ENCODE data around the gene CDC42BPA. TPM values are rescaled to one million over a fixed set of nuclear protein-coding genes. Genes with fewer than 3 reads are reported as not detected.

Gene CDC42BPA, protein sequence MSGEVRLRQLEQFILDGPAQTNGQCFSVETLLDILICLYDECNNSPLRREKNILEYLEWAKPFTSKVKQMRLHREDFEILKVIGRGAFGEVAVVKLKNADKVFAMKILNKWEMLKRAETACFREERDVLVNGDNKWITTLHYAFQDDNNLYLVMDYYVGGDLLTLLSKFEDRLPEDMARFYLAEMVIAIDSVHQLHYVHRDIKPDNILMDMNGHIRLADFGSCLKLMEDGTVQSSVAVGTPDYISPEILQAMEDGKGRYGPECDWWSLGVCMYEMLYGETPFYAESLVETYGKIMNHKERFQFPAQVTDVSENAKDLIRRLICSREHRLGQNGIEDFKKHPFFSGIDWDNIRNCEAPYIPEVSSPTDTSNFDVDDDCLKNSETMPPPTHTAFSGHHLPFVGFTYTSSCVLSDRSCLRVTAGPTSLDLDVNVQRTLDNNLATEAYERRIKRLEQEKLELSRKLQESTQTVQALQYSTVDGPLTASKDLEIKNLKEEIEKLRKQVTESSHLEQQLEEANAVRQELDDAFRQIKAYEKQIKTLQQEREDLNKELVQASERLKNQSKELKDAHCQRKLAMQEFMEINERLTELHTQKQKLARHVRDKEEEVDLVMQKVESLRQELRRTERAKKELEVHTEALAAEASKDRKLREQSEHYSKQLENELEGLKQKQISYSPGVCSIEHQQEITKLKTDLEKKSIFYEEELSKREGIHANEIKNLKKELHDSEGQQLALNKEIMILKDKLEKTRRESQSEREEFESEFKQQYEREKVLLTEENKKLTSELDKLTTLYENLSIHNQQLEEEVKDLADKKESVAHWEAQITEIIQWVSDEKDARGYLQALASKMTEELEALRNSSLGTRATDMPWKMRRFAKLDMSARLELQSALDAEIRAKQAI (N-terminal part only)
- total RNA-seq (2016; rRNA removed; fragmentation: Illumina TruSeq; extraction: Trizol): 15.4 and 16.0 TPM in 2 replicates
- total RNA-seq (2016; cell fraction: cytosol; rRNA removed; fragmentation: Illumina TruSeq; extraction: Trizol; ENCODE audit: low read depth): 14.9 and 18.1 TPM in 2 replicates
- 13.8 and 15.4 TPM in 2 replicates for total RNA-seq (2016; cell fraction: insoluble cytoplasmic fraction; rRNA removed; fragmentation: Illumina TruSeq; extraction: Trizol)
- 11.4 and 14.7 TPM in 2 replicates for total RNA-seq (2016; cell fraction: membrane; rRNA removed; fragmentation: Illumina TruSeq; extraction: Trizol)
- 31.5 and 36.1 TPM in 2 replicates for total RNA-seq (2016; cell fraction: nucleus; rRNA removed; fragmentation: Illumina TruSeq; extraction: Trizol)
- 6.5 and 7.4 TPM in 2 replicates for polyA plus RNA-seq (2011; rRNA removed)
- 3.2 and 5.4 TPM in 2 replicates for polyA plus RNA-seq (2011; cell fraction: cytosol; rRNA removed)
- polyA plus RNA-seq (2011; cell fraction: nucleus; rRNA removed): 7.2 and 9.9 TPM in 2 replicates
- polyA plus RNA-seq (2012): 9.5 and 12.2 TPM in 2 replicates
- 0.61 and 0.69 TPM in 2 replicates for polyA plus RNA-seq (2016; cell fraction: cytosol; fragmentation: Illumina TruSeq; extraction: Trizol; ENCODE audit: low read depth)
- 7.5 and 8.2 TPM in 2 replicates for polyA plus RNA-seq (2016; cell fraction: insoluble cytoplasmic fraction; fragmentation: Illumina TruSeq; extraction: Trizol; ENCODE audit: low read depth)
- polyA plus RNA-seq (2016; cell fraction: membrane; fragmentation: Illumina TruSeq; extraction: Trizol; ENCODE audit: low read depth): 1.8 and 2.2 TPM in 2 replicates
- 8.1 and 9.4 TPM in 2 replicates for polyA plus RNA-seq (2016; cell fraction: nucleus; fragmentation: Illumina TruSeq; extraction: Trizol; ENCODE audit: insufficient read depth, low read depth)
- polyA minus RNA-seq (2011; rRNA and poly(A)+ RNA removed; ENCODE audit: low replicate concordance): 17.7 and 19.2 TPM in 2 replicates
- 12.0 and 17.0 TPM in 2 replicates for polyA minus RNA-seq (2011; cell fraction: cytosol; rRNA and poly(A)+ RNA removed)
- polyA minus RNA-seq (2011; cell fraction: nucleus; rRNA and poly(A)+ RNA removed): 119 and 124 TPM in 2 replicates
- Bru-seq, nascent RNA: percentile 77 among the genes with signal in this experiment
- percentile 72 among the genes with signal in this experiment for BruChase-seq, experiment 1, labeled RNA remaining after a 6-hour chase
- percentile 76 among the genes with signal in this experiment for BruChase-seq, experiment 2, labeled RNA remaining after a 2-hour chase
- long read RNA-seq, experiment 1, partial matches to known transcripts: 8 of 10 reads
- long read RNA-seq, experiment 1, other reads (novel, unspliced or antisense): 2 of 10 reads
- long read RNA-seq, experiment 2, full-length matches to known transcripts: 3 of 39 reads
- long read RNA-seq, experiment 2, partial matches to known transcripts: 1 of 39 reads
- long read RNA-seq, experiment 2, other reads (novel, unspliced or antisense): 35 of 39 reads

DNA sequence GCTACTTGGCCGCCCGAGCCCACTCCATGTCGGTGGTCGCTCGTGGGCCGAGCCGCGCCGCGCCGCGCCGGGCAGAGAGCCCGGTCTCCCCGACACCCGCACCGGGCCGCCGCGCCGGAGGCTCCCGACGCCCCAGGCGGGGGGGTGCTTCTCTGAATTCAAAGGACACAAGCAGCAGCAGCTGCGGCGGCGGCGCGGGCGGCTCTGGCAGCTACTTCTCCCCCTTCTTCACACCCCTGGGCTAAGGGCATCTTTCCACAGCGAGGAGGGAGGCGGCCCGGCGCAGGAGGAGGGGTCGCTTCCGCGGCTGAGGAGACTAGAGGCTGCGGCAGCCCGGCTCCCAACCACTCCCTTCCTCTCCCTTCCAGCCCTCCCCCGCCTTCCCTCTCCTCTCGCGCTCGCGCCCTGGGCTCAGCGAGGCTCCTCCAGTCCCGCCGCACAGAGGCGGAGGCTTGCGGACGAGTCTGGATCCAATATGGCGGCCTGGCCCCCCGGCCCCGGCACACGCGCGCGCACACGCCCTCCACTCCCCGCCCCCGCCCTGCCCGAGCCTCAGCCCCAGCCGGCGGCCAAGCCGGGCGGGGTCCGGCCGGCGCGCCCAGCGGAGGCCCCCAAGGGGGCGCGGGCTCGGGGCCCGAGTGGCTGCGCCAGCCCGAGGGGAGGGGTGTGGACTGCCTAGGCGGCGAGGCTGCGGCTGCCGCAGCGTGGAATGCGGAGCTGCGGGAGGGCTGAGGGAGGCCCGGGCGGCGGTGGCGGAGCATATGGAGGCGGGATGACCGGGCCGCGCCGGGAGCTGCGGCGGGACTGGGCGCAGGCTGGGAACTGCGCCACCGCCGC is at the start of gene CDC42BPA:
TSS of gene CDC42BPA (minus strand) at position 477 of the 837 bp plus-strand sequence. CDS start 1,310 bp downstream, outside the sequence.
- Histone ChIP-seq H3K4me3 (replicated peaks in 1 of 3; ENCODE audit: insufficient read depth in 1 of 3, low read depth in 2 of 3, low read length in 3 of 3) (peak within 1 kb of the TSS; percentile 89 to 96 (median 91)), H3K4me2 (ENCODE audit: low read depth, low read length) (peak within 1 kb of the TSS; percentile 91), H4K20me1 (ENCODE audit: insufficient read depth, low read length) (peaks cover 16% of the 10 kb centered on the region), H3K9ac (ENCODE audit: insufficient read depth, low read depth, low read length) (peak within 1 kb of the TSS; percentile 83), H3K27ac (ENCODE audit: extremely low read length, insufficient read depth, low read length) (peak within 1 kb of the TSS; percentile 78), H3K36me3 (replicated peaks in 1 of 2; ENCODE audit: control insufficient read depth in 1 of 2, insufficient read depth in 2 of 2, low read length in 2 of 2) (no peaks in the 10 kb centered on the region), H3K9me3 (ENCODE audit: low read length) (no peaks in the 10 kb centered on the region), H3K79me2 (ENCODE audit: insufficient read depth, low read length) (peaks cover 44% of the 10 kb centered on the region), H2AFZ (ENCODE audit: low read length) (peak within 1 kb of the TSS; percentile 35), H3K27me3 (ENCODE audit: control insufficient read depth in 1 of 2, insufficient read depth in 2 of 2, low read length in 2 of 2) (peaks cover 0 to 17% of the 10 kb centered on the region in 2 experiments; a peak in 3 of 5 replicates), H3K4me1 (ENCODE audit: insufficient read depth, low read length) (peaks cover 9% of the 10 kb centered on the region)
- intact Hi-C loops (cut with micrococcal nuclease; ENCODE audit: unreplicated experiment): loop anchor here (5.0 to 10.0 kb wide), 2 partner anchors 119 to 153 kb away; no protein-coding TSS in a partner anchor
- no TSS peak for BruUV-seq (replicated peaks)
- 0% methylated on average over 1 of the region's 98 CpGs for WGBS (ENCODE audit: low lambda C conversion rate)
- POLR2A ChIA-PET: interaction anchor here (1.0 to 1.8 kb wide), 3 partner anchors 11 to 75 kb away, joined by 3 to 9 read pairs (median 8); no protein-coding TSS in a partner anchor
- ATAC-seq (peak; percentile 85), FAIRE-seq (no peak), DNase-seq (ENCODE audit: low spot score) (peak; percentile 46)
- CTCF ChIA-PET (ENCODE audit: low intra/inter-chr PET ratio, low total read pairs): interaction anchor here (2.3 kb wide), 1 partner anchor 83 kb away, joined by 5 read pairs; no protein-coding TSS in a partner anchor
- in situ Hi-C loops (cut with HindIII; ENCODE audit: extremely low pct_ligation_motif_present, low pct_unique_long_range_greater_than_20kb): loop anchor here (5.0 kb wide), 1 partner anchor 119 kb away; no protein-coding TSS in a partner anchor
- TF ChIP-seq YY1 (IDR thresholded peaks at IDR 0.05; ENCODE audit: insufficient read depth, insufficient replicate concordance, low read depth, low read length) (peak; percentile 91), MTA1 (CRISPR knock-in tag; IDR thresholded peaks at IDR 0.05; ENCODE audit: borderline replicate concordance) (peak; percentile 18; the same call in 1 of the 2 replicates), KLF6 (CRISPR knock-in tag; IDR thresholded peaks at IDR 0.05) (0 out of 2 replicates have a peak, but pooled peaks have one; percentile 22), KDM1A (CRISPR knock-in tag; IDR thresholded peaks at IDR 0.05) (no peak), KDM2A (CRISPR knock-in tag; IDR thresholded peaks at IDR 0.05; ENCODE audit: borderline replicate concordance, low read depth) (peak; percentile 16; the same call in 1 of the 2 replicates), SSRP1 (CRISPR knock-in tag; IDR thresholded peaks at IDR 0.05) (no peak), NCOR1 (IDR thresholded peaks at IDR 0.05; ENCODE audit: borderline replicate concordance, low read length) (no peak), ZNF30 (CRISPR knock-in tag; IDR thresholded peaks at IDR 0.05) (no peak), PHF21A (CRISPR knock-in tag; IDR thresholded peaks at IDR 0.05) (no peak), ZFX (CRISPR knock-in tag; IDR thresholded peaks at IDR 0.05; ENCODE audit: low read depth) (peak; percentile 78), NCOA5 (CRISPR knock-in tag; IDR thresholded peaks at IDR 0.05) (no peak), HMG20A (CRISPR knock-in tag; IDR thresholded peaks at IDR 0.05; ENCODE audit: borderline replicate concordance) (no peak), ZNF441 (CRISPR knock-in tag; IDR thresholded peaks at IDR 0.05; ENCODE audit: borderline replicate concordance) (no peak)
- TF ChIP-seq, protein P1, sequence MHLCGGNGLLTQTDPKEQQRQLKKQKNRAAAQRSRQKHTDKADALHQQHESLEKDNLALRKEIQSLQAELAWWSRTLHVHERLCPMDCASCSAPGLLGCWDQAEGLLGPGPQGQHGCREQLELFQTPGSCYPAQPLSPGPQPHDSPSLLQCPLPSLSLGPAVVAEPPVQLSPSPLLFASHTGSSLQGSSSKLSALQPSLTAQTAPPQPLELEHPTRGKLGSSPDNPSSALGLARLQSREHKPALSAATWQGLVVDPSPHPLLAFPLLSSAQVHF (CRISPR knock-in tag; IDR thresholded peaks at IDR 0.05): no peak
